SK-N-SH (cell line): ENCODE measurements around the gene WDR64. TPM values are rescaled to one million over a fixed set of nuclear protein-coding genes. Genes with fewer than 3 reads are reported as not detected.

Source experiments
- CTCF ChIA-PET: fragments of 300-600, 350-600 bp; formaldehyde crosslinking; extraction: SDS; loops from one replicate; lab custom pipeline; 2021; lab: Yijun Ruan, JAX
- POLR2A ChIA-PET: fragments of 350-600 bp; sonication (Branson Sonifier 250); formaldehyde crosslinking; extraction: SDS; loops from one replicate; lab custom pipeline; 2020; ENCODE audit warnings: antibody characterized with exemption, inconsistent platforms; lab: Yijun Ruan, JAX
- DNase-seq: peaks from one replicate; pipeline ENCODE4 v3.0.0; 2012
- H2AFZ ChIP-seq: fragments of 200-600 bp; sonication (generic); 2 replicates; pipeline ENCODE4 v1.8.1; 2016; ENCODE audit warnings: antibody characterized with exemption, mild to moderate bottlenecking, low read depth
- H3F3A ChIP-seq: fragments of 200-600 bp; sonication (generic); replicated peaks from 2 replicates; pipeline ENCODE3; 2016; ENCODE audit warnings: antibody characterized with exemption, mild to moderate bottlenecking; ENCODE audit not compliant: insufficient read depth
- H3K27ac ChIP-seq, 2 experiments: fragments of 200-500 bp in 1 of 2; fragments of 200-600 bp in 1 of 2; sonication (Bioruptor generic) in 1 of 2; sonication (generic), shearing (Covaris generic) in 1 of 2; 2 replicates each; pipeline versions ENCODE4 v1.5.1 to v1.6.1; 2014 to 2016; ENCODE audit warnings: low read depth in 2 of 2, inconsistent platforms in 1 of 2, low read length in 1 of 2, mild to moderate bottlenecking in 1 of 2, mixed read lengths in 1 of 2
- H3K27me3 ChIP-seq: fragments of 200-600 bp; sonication (generic), shearing (Covaris generic); 2 replicates; pipeline ENCODE4 v1.6.1; 2016; ENCODE audit warnings: mixed run types; ENCODE audit not compliant: insufficient read depth
- H3K36me3 ChIP-seq, 2 experiments: fragments of 200-500 bp in 1 of 2; fragments of 200-600 bp in 1 of 2; sonication (Bioruptor generic) in 1 of 2; sonication (generic) in 1 of 2; replicated peaks in 1 of 2; 2 replicates each; pipeline versions ENCODE3 to v1.5.1; 2014 to 2016; ENCODE audit warnings: low read length in 1 of 2, mild to moderate bottlenecking in 1 of 2; ENCODE audit not compliant: insufficient read depth in 2 of 2, control insufficient read depth in 1 of 2
- H3K4me1 ChIP-seq, 2 experiments: fragments of 200-500 bp in 1 of 2; fragments of 200-600 bp in 1 of 2; sonication (Bioruptor generic) in 1 of 2; sonication (generic), shearing (Covaris generic) in 1 of 2; 2 replicates each; pipeline versions ENCODE4 v1.5.1 to v1.6.1; 2014 to 2016; ENCODE audit warnings: low read depth in 1 of 2, low read length in 1 of 2, mixed run types in 1 of 2; ENCODE audit not compliant: insufficient read depth in 2 of 2, control insufficient read depth in 1 of 2
- H3K4me2 ChIP-seq: fragments of 200-600 bp; sonication (generic), shearing (Covaris generic); 2 replicates; pipeline ENCODE4 v1.6.1; 2017; ENCODE audit warnings: mixed run types
- H3K4me3 ChIP-seq, 2 experiments: fragments of 200-500 bp in 1 of 2; fragments of 200-600 bp in 1 of 2; sonication (Bioruptor generic) in 1 of 2; sonication (generic), shearing (Covaris generic) in 1 of 2; 2 replicates each; pipeline versions ENCODE4 v1.5.1 to v1.8.1; 2014 to 2016; ENCODE audit warnings: low read depth in 2 of 2, inconsistent platforms in 1 of 2, low read length in 1 of 2, mild to moderate bottlenecking in 1 of 2, mixed read lengths in 1 of 2, moderate library complexity in 1 of 2
- H3K79me2 ChIP-seq: fragments of 200-600 bp; sonication (generic); 2 replicates; pipeline ENCODE4 v1.8.1; 2017; ENCODE audit warnings: mild to moderate bottlenecking; ENCODE audit not compliant: insufficient read depth
- H3K9ac ChIP-seq: fragments of 200-600 bp; sonication (generic); 2 replicates; pipeline ENCODE4 v1.6.1; 2017; ENCODE audit warnings: mixed run types
- H3K9me2 ChIP-seq: fragments of 200-600 bp; sonication (generic); 2 replicates; pipeline ENCODE4 v1.6.1; 2017; ENCODE audit warnings: mixed run types
- H3K9me3 ChIP-seq: fragments of 200-600 bp; sonication (generic); 2 replicates; pipeline ENCODE4 v1.6.1; 2017; ENCODE audit warnings: mixed run types, mild to moderate bottlenecking, moderate library complexity
- H4K20me1 ChIP-seq: fragments of 200-600 bp; sonication (generic); 2 replicates; pipeline ENCODE4 v1.6.1; 2017; ENCODE audit warnings: mild to moderate bottlenecking, mixed run types; ENCODE audit not compliant: insufficient read depth
- CHD2 ChIP-seq: fragments of 150-350 bp; IDR thresholded peaks from 2 replicates; pipeline ENCODE4 v1.6.1; 2018; ENCODE audit warnings: low read length; ENCODE audit not compliant: partially characterized antibody
- FOSL2 ChIP-seq: IDR thresholded peaks from 2 replicates; pipeline ENCODE4 v1.4.0; 2012; ENCODE audit warnings: low read depth, mild to moderate bottlenecking, moderate library complexity, borderline replicate concordance
- FOXM1 ChIP-seq: IDR thresholded peaks from 2 replicates; pipeline ENCODE4 v1.4.0; 2012; ENCODE audit warnings: low read depth, mild to moderate bottlenecking
- GATA2 ChIP-seq: sonication (generic); formaldehyde crosslinking; IDR thresholded peaks from 2 replicates; pipeline ENCODE4 v1.5.0; 2020; ENCODE audit warnings: mild to moderate bottlenecking, missing genetic modification reagents
- JUND ChIP-seq: IDR thresholded peaks from 2 replicates; pipeline ENCODE4 v1.4.0; 2012
- RXRA ChIP-seq: IDR thresholded peaks from 2 replicates; pipeline ENCODE4 v1.4.0; 2012; ENCODE audit warnings: low read depth, mild to moderate bottlenecking, borderline replicate concordance
- SIN3A ChIP-seq: IDR thresholded peaks from 2 replicates; pipeline ENCODE4 v1.6.1; 2012; ENCODE audit warnings: low read depth, mild to moderate bottlenecking, low read length, moderate library complexity, borderline replicate concordance
- SMC3 ChIP-seq: IDR thresholded peaks from 2 replicates; pipeline ENCODE4 v1.6.1; 2012; ENCODE audit warnings: low read depth, low read length, improper control_type of control experiment
- WGBS: methylation state at CpG from one replicate; pipeline ENCODE4 v1.1.6; 2017; ENCODE audit warnings: low lambda C conversion rate; 5-methylcytosine and 5-hydroxymethylcytosine counted together
- polyA plus RNA-seq, 3 experiments: library from polyadenylated mRNA; depleted of rRNA; stranded (reverse); fragments of >200 nt; gene quantifications; 2 replicates each; pipeline ENCODE4 v1.2.3, GENCODE V29; 2012
- TF ChIP-seq, protein P1 (sequence below): IDR thresholded peaks from 2 replicates; pipeline ENCODE4 v1.4.0; 2012; ENCODE audit warnings: low read depth
- TF ChIP-seq, protein P2 (sequence below): fragments of 200-600 bp; sonication (generic); IDR thresholded peaks from 2 replicates; pipeline ENCODE4 v1.6.1; 2017; ENCODE audit warnings: antibody characterized with exemption, mild to moderate bottlenecking, moderate library complexity

The WDR64 gene
- polyA plus RNA-seq, 1 of the 3 experiments (the other 2 are of a cell fraction): not detected

DNA sequence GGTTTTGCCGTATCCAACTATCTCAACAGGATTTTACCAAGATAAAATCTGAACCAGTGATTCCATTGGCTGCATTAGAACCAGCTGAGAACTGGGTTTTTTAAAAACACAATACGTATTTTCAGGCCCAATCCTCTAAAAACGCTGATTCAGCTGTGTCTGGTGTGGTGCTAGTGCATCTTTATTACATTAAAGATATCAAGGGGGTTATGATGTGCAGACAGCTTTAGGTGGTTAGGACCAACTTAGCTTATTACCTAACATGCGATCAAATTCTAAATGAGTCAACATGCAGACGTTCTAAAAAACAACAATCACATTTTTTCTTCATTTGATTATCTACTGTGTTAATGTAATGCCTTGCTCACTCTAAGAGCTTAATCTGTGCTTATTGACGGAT lies 163.9 kb downstream of the WDR64 start:
- Histone ChIP-seq H3K27me3 (no peaks in the 10 kb centered on the region), H3K36me3 (no peaks in the 10 kb centered on the region), H3K4me2 (no peak overlapping the region), H2AFZ (no peak overlapping the region), H3F3A (no peaks in the 10 kb centered on the region), H3K27ac (no peak overlapping the region), H3K79me2 (no peaks in the 10 kb centered on the region), H3K4me3 (no peak overlapping the region), H3K9ac (no peak overlapping the region), H3K9me2 (no peaks in the 10 kb centered on the region), H4K20me1 (no peaks in the 10 kb centered on the region), H3K4me1 (no peaks in the 10 kb centered on the region), H3K9me3 (no peaks in the 10 kb centered on the region)
- ChIA-PET CTCF (interaction anchor here (1.0 to 2.7 kb wide), 3 partner anchors 9 to 246 kb away, joined by 3 to 10 read pairs (median 4); no protein-coding TSS in a partner anchor), POLR2A (no interaction called here)
- WGBS: 69% methylated on average over 6 of the region's 6 CpGs
- DNase-seq: no peak
- TF ChIP-seq GATA2 (CRISPR knock-in tag): no peak
- no peak for TF ChIP-seq SMC3
- no peak for TF ChIP-seq RXRA
- TF ChIP-seq SIN3A: no peak
- TF ChIP-seq FOSL2: no peak
- no peak for TF ChIP-seq CHD2
- TF ChIP-seq FOXM1: no peak
- TF ChIP-seq, protein P1, sequence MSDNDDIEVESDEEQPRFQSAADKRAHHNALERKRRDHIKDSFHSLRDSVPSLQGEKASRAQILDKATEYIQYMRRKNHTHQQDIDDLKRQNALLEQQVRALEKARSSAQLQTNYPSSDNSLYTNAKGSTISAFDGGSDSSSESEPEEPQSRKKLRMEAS: no peak
- TF ChIP-seq JUND: no peak

DNA sequence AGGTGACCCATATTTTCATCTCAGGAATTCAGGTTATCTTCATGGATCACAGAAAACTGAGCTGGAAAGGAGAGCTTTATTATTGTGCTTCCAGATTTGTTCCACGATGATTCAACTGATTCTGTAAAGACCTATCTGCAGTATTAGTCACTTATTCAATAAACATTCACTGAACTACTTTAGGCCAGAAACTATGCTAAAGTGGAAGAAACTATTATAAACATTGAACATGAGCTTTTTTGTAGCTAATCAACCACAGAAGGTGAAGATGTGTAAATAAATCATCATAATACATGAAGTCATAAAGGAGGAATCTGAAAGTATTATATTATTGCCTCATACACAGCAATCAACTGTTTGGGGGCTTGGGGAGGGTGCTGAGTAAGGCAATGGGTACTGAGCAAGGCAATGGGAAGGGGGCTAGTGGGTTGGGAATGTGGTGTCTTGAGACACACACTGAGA lies 165.3 kb downstream of the WDR64 start:
- TF ChIP-seq, protein P2, sequence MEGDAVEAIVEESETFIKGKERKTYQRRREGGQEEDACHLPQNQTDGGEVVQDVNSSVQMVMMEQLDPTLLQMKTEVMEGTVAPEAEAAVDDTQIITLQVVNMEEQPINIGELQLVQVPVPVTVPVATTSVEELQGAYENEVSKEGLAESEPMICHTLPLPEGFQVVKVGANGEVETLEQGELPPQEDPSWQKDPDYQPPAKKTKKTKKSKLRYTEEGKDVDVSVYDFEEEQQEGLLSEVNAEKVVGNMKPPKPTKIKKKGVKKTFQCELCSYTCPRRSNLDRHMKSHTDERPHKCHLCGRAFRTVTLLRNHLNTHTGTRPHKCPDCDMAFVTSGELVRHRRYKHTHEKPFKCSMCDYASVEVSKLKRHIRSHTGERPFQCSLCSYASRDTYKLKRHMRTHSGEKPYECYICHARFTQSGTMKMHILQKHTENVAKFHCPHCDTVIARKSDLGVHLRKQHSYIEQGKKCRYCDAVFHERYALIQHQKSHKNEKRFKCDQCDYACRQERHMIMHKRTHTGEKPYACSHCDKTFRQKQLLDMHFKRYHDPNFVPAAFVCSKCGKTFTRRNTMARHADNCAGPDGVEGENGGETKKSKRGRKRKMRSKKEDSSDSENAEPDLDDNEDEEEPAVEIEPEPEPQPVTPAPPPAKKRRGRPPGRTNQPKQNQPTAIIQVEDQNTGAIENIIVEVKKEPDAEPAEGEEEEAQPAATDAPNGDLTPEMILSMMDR: no peak
- no peak overlapping the region for H3K27ac ChIP-seq

More for the DNA sequence above, 165.3 kb downstream of the WDR64 start:
- ChIA-PET CTCF (interaction anchor here (1.1 to 2.7 kb wide), 2 partner anchors 17 to 248 kb away, joined by 4 to 10 read pairs; no protein-coding TSS in a partner anchor), POLR2A (interaction anchor here (0.6 kb wide), 1 partner anchor 744 kb away, joined by 6 read pairs; no protein-coding TSS in a partner anchor)
- H3K9ac ChIP-seq: no peak overlapping the region
- H3F3A ChIP-seq: no peaks in the 10 kb centered on the region
- no peaks in the 10 kb centered on the region for H4K20me1 ChIP-seq
- H3K4me3 ChIP-seq: no peak overlapping the region
- no peaks in the 10 kb centered on the region for H3K27me3 ChIP-seq
- no peak overlapping the region for H3K4me2 ChIP-seq
- no peak for DNase-seq
- 40% methylated on average over 1 of the region's 1 CpG for WGBS
- no peaks in the 10 kb centered on the region for H3K4me1 ChIP-seq
- H3K79me2 ChIP-seq: no peaks in the 10 kb centered on the region
- H3K36me3 ChIP-seq: no peaks in the 10 kb centered on the region
- H3K9me2 ChIP-seq: no peaks in the 10 kb centered on the region
- no peak overlapping the region for H2AFZ ChIP-seq
- no peaks in the 10 kb centered on the region for H3K9me3 ChIP-seq
